C4-2B (cell line): ENCODE measurements around the gene SLC22A8.

Source experiments
- CTCF ChIP-seq: fragments of 450-650 bp; conservative IDR thresholded peaks from 2 replicates; pipeline ENCODE4 v1.5.1; 2017; ENCODE audit warnings: mild to moderate bottlenecking
- ZFX ChIP-seq: fragments of 450-650 bp; IDR thresholded peaks from 2 replicates; pipeline ENCODE4 v1.6.1; 2017

GRCh38 chr11:62999156-62999555, 16.5 kb downstream of the SLC22A8 start:
- TF ChIP-seq CTCF (no peak), ZFX (no peak)
